Hepatocyte (in vitro differentiated cells): ENCODE measurements around the gene TAS2R9.

Experiments
- CTCF ChIP-seq: fragments of 200-600 bp; sonication (generic); IDR thresholded peaks from 2 replicates; pipeline ENCODE4 v1.5.1; 2016; ENCODE audit warnings: antibody characterized with exemption, mild to moderate bottlenecking; ENCODE audit not compliant: poor library complexity
- EZH2 ChIP-seq: fragments of 200-600 bp; sonication (generic); IDR thresholded peaks from 2 replicates; pipeline ENCODE4 v1.6.1; 2016; ENCODE audit warnings: antibody characterized with exemption, mild to moderate bottlenecking, borderline replicate concordance
- EZH2phosphoT487 ChIP-seq: fragments of 200-600 bp; sonication (generic); IDR thresholded peaks from one replicate; pipeline ENCODE4 v1.6.1; 2018; ENCODE audit warnings: antibody characterized with exemption, mild to moderate bottlenecking, low read depth, moderate library complexity; ENCODE audit not compliant: unreplicated experiment, severe bottlenecking

GRCh38 chr12:10829994-10830393 is 20.0 kb upstream of the TAS2R9 start:
- TF ChIP-seq CTCF = no peak
- no peak for TF ChIP-seq EZH2
- TF ChIP-seq EZH2phosphoT487 = no peak
